HL-60 (cell line): ENCODE measurements around the gene CLIP4.

Source experiments
- GABPA ChIP-seq: IDR thresholded peaks from 2 replicates; pipeline ENCODE4 v1.6.1; 2012; ENCODE audit warnings: low read depth
- POLR2AphosphoS5 ChIP-seq: IDR thresholded peaks from 2 replicates; pipeline ENCODE4 v1.6.1; 2012; ENCODE audit warnings: low read depth
- SPI1 ChIP-seq: IDR thresholded peaks from 2 replicates; pipeline ENCODE4 v1.6.1; 2012; ENCODE audit warnings: low read depth, mild to moderate bottlenecking, borderline replicate concordance
- TF ChIP-seq, protein P1 (sequence below): IDR thresholded peaks from one replicate; pipeline ENCODE4 v1.5.1; 2011; ENCODE audit warnings: low read length, control low read depth, inconsistent platforms; ENCODE audit not compliant: insufficient read depth
- TF ChIP-seq, protein P2 (sequence below): IDR thresholded peaks from 2 replicates; pipeline ENCODE4 v1.6.1; 2012; ENCODE audit warnings: low read depth; ENCODE audit not compliant: insufficient replicate concordance

DNA sequence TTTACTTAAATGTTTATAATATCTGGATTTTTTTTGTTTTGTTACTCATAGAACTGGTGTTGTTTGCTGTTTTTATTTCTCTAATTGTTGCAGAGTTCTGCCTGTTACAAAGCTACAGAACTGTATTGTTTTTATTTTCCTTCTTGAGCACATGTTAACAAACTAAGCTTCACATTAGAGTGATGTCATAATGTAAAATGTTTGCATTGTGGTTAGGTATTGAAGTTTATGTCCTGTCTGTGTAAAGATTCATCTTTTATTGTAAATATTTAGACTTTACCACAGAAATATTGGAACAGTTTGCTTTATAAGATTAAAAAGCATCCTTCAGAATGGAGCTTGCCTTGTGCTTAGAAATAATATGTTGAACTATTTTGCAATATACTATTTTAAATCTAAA lies 67.7 kb downstream of the CLIP4 start:
- TF ChIP-seq, protein P1, sequence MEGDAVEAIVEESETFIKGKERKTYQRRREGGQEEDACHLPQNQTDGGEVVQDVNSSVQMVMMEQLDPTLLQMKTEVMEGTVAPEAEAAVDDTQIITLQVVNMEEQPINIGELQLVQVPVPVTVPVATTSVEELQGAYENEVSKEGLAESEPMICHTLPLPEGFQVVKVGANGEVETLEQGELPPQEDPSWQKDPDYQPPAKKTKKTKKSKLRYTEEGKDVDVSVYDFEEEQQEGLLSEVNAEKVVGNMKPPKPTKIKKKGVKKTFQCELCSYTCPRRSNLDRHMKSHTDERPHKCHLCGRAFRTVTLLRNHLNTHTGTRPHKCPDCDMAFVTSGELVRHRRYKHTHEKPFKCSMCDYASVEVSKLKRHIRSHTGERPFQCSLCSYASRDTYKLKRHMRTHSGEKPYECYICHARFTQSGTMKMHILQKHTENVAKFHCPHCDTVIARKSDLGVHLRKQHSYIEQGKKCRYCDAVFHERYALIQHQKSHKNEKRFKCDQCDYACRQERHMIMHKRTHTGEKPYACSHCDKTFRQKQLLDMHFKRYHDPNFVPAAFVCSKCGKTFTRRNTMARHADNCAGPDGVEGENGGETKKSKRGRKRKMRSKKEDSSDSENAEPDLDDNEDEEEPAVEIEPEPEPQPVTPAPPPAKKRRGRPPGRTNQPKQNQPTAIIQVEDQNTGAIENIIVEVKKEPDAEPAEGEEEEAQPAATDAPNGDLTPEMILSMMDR: no peak
- TF ChIP-seq GABPA: no peak
- TF ChIP-seq, protein P2, sequence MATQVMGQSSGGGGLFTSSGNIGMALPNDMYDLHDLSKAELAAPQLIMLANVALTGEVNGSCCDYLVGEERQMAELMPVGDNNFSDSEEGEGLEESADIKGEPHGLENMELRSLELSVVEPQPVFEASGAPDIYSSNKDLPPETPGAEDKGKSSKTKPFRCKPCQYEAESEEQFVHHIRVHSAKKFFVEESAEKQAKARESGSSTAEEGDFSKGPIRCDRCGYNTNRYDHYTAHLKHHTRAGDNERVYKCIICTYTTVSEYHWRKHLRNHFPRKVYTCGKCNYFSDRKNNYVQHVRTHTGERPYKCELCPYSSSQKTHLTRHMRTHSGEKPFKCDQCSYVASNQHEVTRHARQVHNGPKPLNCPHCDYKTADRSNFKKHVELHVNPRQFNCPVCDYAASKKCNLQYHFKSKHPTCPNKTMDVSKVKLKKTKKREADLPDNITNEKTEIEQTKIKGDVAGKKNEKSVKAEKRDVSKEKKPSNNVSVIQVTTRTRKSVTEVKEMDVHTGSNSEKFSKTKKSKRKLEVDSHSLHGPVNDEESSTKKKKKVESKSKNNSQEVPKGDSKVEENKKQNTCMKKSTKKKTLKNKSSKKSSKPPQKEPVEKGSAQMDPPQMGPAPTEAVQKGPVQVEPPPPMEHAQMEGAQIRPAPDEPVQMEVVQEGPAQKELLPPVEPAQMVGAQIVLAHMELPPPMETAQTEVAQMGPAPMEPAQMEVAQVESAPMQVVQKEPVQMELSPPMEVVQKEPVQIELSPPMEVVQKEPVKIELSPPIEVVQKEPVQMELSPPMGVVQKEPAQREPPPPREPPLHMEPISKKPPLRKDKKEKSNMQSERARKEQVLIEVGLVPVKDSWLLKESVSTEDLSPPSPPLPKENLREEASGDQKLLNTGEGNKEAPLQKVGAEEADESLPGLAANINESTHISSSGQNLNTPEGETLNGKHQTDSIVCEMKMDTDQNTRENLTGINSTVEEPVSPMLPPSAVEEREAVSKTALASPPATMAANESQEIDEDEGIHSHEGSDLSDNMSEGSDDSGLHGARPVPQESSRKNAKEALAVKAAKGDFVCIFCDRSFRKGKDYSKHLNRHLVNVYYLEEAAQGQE: no peak
- TF ChIP-seq POLR2AphosphoS5: no peak
- no peak for TF ChIP-seq SPI1
